HK-2 (cell line): ENCODE data around the gene CCDC148.
"Not testable (repeated sequence)": the region's sequence is repeated elsewhere in the genome, so short reads cannot be mapped to it uniquely, and the experiment has no call there.

Source experiments
- DNase-seq: peaks from one replicate; pipeline ENCODE4 v3.0.0-alpha.2; 2018; ENCODE audit not compliant: unreplicated experiment

CCDC148 gene

DNA sequence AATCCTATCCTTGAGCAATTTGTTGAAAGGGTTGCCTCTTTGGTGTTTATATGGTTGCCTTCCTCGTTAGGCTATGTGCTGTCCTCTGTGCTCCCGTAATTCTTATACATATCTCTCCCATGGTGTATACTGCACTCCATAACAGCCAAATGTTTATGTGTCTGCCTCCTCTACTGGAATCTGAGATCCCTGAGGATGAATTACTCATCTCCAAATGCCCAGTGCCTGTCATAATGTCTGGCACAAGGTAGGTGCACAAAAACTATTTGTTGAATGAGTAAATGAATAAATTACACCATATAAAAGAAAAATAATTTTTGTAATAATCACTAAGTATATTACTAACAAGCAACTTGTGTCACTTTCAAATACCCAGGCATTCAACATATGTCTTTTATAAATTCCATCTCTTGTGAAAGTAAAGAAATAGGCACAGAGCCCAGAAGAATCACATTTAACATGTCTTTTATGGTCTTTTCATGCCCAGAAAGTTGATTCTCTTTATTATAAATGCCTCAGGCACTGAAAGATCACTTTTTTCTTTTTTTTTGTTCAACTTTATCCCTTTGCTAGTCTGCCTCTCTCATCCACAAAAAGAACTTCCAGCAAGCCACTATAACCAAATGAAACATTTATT, 164.9 kb downstream of the CCDC148 start:
- DNase-seq, result no peak

DNA sequence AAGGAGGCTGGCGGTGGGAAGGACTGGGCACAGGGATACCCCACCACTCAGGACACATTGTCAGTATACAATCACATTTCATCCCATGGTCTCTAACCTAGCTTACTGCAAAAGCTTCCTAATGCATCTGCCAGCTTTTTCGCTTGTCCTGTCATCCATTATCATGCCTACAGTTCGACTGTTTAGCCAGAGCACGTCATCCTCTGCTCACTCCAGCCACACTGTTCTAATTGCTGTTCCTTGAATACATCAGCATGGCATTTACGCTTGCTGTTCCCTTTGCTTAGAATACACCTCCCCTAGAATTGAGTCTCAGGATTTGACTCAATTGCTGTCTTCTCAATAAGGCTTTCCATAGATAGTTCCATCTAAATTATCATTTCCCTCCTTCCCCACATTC, 166.3 kb downstream of the CCDC148 start:
- DNase-seq, result no peak

DNA sequence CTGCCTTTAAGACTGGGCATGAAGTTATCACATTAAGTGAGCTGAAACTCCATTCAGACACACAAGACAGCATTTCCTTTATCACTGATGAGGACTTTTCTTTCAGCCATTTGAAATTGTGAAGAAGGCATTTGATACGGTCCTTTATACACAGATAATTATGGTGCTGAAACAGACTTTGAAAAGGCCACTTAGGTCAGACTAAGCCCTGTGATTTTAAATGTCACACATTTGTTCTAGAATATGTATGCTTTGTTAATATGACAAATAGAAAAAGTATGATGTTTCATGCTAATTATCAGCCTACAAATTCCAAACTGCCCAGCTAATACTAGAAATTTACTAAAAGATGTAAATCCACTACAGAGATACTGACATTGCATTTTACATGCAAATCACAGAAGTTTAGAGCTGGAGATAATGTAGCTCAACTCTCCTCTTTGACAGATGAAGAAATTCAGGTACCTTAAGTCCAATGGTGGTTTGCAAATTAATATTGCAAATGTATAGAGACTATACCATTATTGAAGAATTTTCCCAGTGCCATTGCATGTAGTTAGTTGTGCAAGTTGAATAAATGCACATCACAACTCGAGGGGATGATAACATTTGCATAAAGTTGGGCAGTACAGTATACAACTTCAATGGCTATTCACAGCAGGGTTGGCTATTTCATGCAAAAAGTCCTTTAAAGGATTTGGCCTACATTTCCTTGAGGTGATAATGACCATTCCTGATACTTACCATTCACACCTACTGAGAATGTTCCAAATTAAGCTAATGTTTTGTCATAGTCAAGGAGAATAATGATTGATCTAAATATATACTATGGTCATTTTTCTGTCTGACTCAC, 179.7 kb downstream of the CCDC148 start:
- DNase-seq, result no peak

DNA sequence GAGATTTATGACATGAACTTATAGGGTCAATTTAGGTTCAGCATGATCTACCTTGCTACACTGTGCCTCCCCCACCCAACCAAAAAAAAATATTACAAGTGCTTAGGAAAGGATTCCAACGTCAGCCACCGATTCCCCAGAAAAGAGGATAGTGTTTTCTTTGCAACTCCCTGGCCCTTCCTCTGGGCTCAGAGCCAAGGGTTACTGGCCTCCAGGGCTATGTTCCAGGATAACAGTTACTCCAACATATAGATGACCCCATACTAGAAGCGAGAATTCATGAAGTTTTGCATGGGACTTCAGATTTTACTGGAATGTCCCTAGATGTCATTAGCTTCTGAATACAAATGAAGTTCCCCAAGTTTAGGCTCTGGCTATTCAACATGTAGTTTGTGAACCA, 182.8 kb downstream of the CCDC148 start:
- DNase-seq, result no peak

DNA sequence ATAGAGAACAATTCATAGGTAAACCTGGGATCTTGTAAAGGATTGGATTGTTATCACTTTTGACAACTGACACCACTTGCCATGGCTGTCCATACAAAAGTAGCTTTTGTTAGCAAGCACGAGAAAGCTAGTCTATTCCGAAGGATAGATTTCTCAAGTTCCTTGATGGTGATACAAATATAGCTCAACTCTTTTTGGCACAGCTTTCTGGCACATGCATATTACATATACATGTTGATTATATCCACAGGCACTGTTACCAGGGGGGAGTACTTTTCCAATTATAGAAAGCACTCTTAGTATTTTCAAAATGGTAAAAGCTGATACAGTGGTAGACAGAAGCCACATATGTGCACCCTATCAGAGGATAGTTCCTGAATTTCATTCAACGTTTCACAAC, 186.0 kb downstream of the CCDC148 start:
- DNase-seq, result no peak

DNA sequence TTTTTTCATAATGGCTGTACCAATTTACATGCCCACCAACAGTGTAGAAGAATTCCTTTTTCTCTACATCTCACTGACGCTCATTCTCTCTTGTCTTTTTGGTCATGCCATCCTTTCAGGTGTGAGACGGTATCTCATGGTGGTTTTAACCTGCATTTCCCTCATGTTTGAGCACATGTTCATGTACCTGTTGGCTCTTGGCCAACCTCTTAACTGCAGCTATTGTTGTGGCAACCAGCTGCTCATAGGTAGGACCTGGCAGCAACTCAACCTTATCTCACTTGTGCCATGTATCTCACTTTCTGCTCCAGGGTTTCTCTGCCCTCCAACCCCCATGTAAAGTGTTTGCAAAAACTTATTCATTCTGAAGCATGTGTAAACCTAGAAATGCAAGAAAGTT, 187.4 kb downstream of the CCDC148 start:
- no peak for DNase-seq

DNA sequence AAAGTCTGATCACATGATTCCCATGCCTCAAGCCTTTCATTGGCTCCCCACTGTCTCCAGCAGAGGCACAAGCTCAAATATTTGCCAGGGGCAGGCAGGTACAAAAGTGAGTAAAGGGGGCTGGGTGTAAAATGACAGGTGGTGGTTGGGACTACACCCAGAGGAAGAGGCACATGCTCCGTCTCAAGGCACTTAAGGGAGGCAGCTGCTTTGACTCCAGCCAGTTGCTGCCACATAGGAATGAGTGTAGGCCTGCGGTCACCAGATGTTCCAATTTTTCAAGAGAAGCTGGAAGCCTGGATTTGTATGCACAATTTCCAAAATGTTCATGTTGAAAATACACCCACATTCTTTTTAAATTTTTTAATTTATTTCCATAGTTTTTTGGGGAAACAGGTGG, 190.4 kb downstream of the CCDC148 start:
- DNase-seq, result no peak

DNA sequence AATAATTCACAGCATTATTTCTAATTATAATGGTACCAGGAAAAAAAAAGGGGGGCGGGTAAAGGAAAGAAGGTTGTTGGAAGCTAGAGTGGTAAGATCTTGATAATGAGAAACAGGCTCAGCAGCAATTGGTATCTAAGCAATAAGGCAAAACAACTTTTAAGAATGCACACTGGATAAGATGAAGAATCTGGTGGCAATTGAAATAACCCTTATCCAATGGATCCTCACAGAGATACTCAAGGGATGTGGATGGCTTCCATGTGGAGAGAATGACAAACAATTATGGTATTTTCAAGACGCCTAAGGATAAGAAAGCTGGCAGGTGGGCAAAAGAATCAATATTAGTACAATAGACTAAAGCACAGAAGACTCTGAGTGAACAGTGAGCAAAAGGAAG, 201.3 kb downstream of the CCDC148 start:
- DNase-seq, result no peak

DNA sequence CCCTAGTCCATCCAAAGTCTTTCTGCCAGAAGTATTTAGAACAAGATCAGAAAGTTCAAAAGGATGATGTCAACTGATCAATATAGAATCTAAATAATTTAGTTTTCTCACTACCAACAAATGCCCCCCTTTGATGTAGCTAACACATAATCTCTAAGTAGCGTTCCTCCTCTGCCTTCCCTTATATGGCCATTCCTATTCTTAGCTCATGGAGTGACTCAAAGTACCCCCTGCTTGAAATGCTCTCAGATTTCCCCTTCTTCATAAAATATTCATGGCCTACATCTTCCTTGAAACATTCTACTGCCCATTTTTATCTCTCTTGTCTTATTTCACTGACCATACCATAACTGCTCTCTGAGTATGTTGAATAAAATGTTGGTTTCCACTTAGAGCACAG, 203.4 kb downstream of the CCDC148 start:
- no peak for DNase-seq

DNA sequence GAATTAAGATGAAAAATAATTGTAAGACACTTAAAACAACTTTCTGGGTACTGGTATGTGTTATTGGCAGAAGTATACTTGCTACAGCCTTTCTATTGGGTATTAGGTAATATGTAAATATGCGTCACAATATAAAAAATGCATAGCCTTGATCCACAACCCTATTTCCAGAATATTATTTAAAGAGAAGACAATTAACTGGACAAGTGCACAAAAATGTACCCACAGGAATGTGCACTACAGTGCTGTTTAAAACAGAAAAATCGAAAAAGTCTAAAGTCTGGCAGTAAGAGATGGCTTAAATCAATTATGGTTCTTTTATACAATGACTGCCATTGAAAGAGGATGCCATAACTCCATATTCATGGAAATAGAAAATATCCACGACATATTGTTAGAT, 205.2 kb downstream of the CCDC148 start:
- no peak for DNase-seq

DNA sequence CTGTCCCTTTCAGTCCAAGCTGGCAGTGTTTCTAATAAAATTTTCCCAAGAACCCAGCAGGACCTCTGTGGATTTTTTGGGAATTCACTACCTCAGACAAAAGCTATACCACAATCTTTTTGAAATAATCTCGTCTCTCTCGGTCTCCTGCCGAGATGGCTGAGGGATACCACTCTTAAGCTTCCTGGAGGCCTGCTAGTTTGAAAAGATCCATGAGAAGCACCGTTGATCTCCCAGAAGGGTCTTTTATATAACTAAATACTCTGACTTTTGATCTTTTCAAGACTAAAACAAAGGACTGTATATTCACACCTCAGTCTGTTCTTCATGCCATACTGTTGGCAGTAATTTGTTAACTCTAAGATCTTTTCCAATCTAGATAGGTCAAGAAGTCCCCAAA, 213.2 kb downstream of the CCDC148 start:
- no peak for DNase-seq

DNA sequence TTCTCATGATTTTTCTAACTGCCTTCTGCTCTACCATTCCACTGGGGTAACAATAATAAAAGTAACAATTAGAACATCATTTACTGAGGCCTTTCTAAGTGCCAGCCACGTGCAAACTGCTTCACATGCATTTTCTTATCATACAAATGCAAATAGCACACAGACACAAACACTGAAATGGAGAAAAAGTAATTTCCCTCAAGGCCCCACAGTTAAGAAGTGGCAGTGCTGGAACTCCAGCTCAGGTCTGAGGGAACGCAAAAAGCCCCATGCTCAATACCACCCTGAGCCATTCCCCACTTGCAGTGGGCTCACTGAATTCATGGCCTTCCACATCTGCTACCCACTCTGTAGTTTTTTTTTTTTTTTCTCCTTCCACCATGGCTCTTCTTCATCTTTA, 214.3 kb downstream of the CCDC148 start:
- no peak for DNase-seq

DNA sequence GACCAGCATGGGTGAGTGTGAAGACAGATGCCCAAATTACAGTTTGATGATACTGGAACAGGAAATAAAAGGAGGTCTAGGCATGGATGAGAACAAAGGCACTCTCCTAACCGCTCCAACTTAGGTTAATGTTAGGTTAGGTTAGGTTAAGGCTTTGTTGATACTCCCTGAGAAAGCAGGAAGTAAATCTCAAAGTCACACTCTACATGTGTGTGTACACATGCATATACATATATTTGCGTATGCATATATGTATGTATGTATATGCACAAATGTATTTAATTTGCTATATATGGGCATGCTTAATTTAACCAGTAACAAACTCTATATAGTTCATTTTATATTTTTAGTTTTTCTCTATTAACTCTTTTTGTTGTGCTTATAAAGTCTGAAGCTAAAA, 215.6 kb downstream of the CCDC148 start:
- DNase-seq, result no peak

DNA sequence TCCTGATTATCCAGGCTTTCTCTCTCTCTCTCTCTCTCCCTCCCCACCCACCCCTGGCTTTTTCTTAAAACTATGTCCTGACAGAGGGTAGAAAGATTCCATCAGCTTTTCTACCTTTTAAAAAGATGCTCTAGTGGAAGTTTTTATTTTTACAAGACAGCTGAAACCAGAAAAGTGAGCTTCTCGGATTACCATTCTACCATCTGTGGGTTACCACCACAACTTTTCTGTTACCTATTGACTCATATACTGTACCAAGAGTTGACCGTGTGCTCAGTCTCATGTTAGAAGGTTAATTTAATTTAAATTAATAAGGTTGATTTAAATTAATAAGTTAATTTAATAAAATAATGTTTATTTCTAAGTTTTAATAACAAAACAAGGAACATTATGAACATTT, 217.3 kb downstream of the CCDC148 start:
- DNase-seq, result no peak

DNA sequence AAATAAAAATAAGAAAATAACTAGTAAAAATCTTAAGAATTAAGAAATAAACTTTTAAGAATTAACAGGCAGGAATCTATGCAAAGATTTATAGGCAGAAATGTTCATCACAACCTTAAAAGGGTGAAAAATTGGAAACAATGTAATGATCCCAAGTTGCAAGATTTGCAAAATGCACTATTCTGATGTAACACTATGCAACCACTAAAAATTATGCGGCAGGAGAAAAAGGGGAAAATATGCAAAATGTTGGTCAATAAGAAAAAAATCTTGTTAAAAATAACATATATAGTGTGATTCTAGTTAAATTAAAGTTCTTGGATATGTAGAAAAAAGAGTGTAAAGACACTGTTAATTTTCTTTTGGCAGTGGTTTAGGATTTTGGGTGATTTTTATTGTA, 222.1 kb downstream of the CCDC148 start:
- DNase-seq, result no peak

DNA sequence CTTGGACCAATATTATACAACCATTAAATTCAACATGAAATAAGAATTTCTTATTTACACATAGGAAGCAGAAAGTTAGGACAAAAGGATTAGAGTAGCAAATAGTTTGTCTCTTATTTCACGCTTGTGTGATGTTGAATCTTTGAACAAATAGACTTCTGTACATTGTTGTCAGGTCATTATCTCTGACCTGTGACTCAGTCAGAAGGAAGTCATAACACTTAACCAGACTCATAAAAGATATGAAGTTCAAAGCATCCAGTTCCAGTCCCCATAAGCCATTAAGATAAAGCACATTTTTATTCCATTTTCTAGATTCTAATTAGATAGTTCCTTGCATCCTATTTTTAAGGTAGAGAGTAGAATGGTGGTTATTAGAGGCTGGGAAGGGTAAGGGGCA, 224.1 kb downstream of the CCDC148 start:
- DNase-seq, result no peak

DNA sequence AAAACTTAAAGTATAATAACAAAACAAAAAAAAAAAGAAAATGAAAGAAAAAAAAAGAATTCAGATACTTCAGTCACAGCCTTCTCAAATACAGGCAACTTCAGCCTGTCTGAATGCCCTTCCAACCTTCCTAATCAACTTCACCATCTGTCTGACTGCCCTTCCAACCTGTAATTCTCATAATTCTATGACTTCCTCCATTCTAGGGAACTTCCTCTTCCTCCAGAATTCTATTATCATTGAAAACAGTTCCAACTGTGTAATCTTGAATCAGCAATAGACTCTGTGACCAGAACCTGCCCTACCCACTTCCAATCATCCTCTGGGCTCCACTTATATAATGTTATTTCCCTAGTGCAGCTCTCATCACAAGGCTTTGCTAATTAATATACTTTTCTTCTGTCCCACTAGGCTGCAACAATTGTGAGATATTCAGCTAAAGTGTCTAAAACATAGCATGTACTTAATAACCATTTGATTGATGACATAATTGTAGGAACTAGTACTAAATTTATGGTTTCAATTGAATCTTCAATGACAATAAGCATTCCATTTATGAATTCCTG, 227.5 kb downstream of the CCDC148 start:
- no peak for DNase-seq

DNA sequence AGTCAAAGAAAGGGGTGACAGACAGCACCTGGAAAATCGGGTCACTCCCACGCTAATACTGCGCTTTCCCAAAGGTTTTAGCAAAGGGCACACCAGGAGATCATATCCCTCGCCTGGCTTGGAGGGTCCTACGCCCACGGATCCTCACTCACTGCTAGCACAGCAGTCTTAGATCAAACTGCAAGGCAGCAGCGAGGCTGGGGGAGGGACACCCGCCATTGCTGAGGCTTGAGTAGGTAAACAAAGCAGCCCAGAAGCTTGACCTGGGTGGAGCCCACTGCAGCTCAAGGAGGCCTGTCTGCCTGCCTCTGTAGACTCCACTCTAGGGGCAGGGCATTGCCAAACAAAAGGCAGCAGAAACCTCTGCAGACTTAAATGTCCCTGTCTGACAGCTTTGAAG, 233.5 kb downstream of the CCDC148 start:
- DNase-seq, result not testable (repeated sequence)

DNA sequence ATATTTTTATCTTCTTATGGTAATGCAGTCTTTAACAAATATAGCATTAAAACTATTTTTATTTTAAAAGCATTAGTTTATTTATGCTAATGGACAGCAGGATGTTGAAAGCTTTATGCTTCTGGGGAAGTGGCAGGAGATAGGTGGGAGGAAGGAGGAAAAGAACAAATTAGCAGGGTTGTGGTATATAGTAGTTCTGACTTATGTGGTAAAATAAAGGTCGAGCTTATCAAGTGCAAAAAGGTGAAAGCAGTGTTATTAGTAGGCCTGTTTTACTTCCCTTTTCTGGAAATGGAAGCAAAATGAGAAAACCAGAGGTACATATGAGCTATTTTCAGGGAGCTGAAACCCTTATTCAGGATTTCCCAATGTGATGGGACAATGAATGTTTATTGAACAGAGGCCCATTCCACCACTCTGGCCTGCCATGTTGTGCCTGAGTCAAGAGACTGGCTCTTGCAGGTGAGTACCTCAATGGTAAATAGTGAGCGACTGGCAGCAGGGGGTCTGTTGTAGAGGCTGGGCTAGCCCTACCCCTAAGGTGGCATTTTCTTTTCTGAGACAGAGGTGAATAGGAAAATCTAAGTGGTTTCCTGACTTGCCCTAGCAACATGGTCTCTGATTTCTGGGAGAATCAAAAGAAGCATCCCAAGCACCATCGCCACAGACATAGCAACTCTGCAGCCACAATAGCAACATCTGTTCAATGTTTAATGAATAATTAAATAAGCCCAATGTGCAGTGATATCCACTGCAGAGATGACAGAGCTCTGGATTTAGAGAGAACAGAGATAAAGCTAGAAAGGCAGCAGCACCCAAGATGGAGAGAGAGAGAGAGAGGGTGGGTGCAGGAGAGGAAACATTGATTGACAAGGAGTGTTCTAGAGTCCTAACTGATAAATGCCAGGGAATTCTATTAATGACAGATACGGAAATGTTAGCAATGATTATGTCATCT, 235.2 kb downstream of the CCDC148 start:
- no peak for DNase-seq

DNA sequence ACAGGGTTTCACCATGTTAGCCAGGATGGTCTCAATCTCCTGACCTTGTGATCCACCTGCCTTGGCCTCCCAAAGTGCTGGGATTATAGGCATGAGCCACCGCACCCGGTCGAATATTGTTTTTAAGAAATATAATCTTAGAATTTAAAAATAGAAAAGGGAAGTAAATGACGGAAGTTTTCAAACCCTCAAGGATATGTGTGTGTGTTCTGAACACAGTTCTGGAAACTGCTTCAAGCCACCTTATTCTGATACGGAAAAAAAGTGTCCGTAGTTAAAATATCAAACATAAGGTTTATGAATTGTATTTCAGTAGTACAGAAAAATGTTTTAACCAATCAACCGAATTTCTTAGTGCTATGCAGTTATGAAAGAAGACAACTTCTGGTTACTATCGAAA, 239.0 kb downstream of the CCDC148 start:
- DNase-seq, result no peak

DNA sequence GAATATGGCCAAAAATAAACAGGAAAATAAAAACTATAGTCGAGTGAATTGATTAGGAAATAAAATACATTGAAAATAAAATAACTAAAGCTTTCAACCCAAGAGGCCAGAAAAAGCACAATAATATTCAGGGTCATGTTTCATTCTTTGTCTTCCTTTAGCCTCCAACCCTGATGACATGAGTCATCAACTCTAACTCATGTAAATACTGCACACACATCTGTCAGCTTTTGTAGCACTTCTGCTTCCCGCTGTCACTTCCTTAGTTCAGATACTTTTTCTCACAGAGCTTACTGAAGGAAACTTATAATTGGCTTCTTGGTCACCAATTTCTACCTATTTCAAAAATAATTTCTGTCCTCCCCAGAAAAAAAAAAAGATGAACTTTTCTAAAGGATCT, 242.1 kb downstream of the CCDC148 start:
- DNase-seq, result no peak

DNA sequence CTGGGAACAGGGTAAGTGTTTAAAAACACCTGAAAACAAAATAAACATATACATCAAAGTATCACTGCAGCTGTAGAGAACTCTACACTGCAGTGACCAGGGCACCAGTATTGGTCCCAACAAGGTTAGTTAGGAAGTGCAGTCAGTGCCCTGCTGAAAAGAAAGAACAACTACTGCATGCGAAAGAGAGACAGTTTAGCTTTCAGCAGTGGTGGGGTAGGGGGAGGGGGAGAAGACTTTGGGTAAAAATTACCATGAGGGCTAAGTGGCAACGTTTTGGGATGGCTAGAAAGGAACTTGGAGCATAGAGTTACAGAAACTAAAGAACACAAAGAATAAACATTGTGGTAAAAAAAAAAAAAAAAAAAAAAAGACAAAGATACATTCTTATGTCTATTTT, 242.8 kb downstream of the CCDC148 start:
- no peak for DNase-seq
